ENCODE results near the gene HSPB6. TPM values are rescaled to one million over a fixed set of nuclear protein-coding genes. Genes with fewer than 3 reads are reported as not detected.

Gene HSPB6
- total and polyA plus RNA-seq, 2 experiments from 2014 or later = 14.1 to 220 TPM

GRCh38 chr19:35708391-35708790, 48.4 kb downstream of the HSPB6 start:
- TF ChIP-seq EZH2phosphoT487 (IDR thresholded peaks at IDR 0.05; ENCODE audit: insufficient read depth, low read depth) (no peak), EZH2 (IDR thresholded peaks at IDR 0.05; ENCODE audit: insufficient read depth, poor library complexity, severe bottlenecking) (no peak)
- WGBS, 2 experiments (ENCODE audit: low coverage in 1 of 2, low lambda C conversion rate in 2 of 2, missing lambda C conversion rate in 2 of 2) = 50 to 64% methylated on average over 1 of the region's 1 CpG

More at GRCh38 chr19:35708391-35708790, 48.4 kb downstream of the HSPB6 start:
- H4K20me1 ChIP-seq (ENCODE audit: insufficient read depth) = no peaks in the 10 kb centered on the region
- no peak for DNase-seq
- no peaks in the 10 kb centered on the region for H3K9me2 ChIP-seq (ENCODE audit: insufficient read depth)
- H3K9me3 ChIP-seq (ENCODE audit: low read depth) = no peaks in the 10 kb centered on the region
- H3K9ac ChIP-seq = no peak overlapping the region
- no peak overlapping the region for H2AFZ ChIP-seq
- in situ Hi-C loops (cut with MboI) = no loop called here
- no peak overlapping the region for H3K4me2 ChIP-seq (ENCODE audit: unreplicated experiment)
- H3K27me3 ChIP-seq (replicated peaks; ENCODE audit: insufficient read depth) = no peaks in the 10 kb centered on the region; the same call in 1 of the 2 replicates
- H3F3A ChIP-seq (ENCODE audit: insufficient read depth) = no peaks in the 10 kb centered on the region
- no peak overlapping the region for H3K4me3 ChIP-seq
- H3K4me1 ChIP-seq (ENCODE audit: insufficient read depth) = no peaks in the 10 kb centered on the region
- H3K36me3 ChIP-seq (ENCODE audit: low read depth) = no peaks in the 10 kb centered on the region
- no peak overlapping the region for H3K27ac ChIP-seq
- no peaks in the 10 kb centered on the region for H3K79me2 ChIP-seq (ENCODE audit: insufficient read depth)

Other genes starting within 250 kb of the HSPB6 start
- 20.0 and 25.4 TPM in 2 replicates for gene DMKN, start 243.4 kb downstream of the HSPB6 start, total RNA-seq (2014; rRNA removed; shearing (Covaris generic))
- gene DMKN, start 243.4 kb downstream of the HSPB6 start, polyA plus RNA-seq (2016; fragmentation: Nextera tagmentation; extraction: Ambion mirVana) = 30.9 and 34.5 TPM in 2 replicates
- gene SBSN, start 228.7 kb downstream of the HSPB6 start, total RNA-seq (2014; rRNA removed; shearing (Covaris generic)) = 3.2 and 4.3 TPM in 2 replicates
- gene SBSN, start 228.7 kb downstream of the HSPB6 start, polyA plus RNA-seq (2016; fragmentation: Nextera tagmentation; extraction: Ambion mirVana) = 7.9 and 8.8 TPM in 2 replicates
- gene GAPDHS, start 223.6 kb downstream of the HSPB6 start, total RNA-seq (2014; rRNA removed; shearing (Covaris generic)) = not detected in 2 replicates
- not detected in 2 replicates for gene GAPDHS, start 223.6 kb downstream of the HSPB6 start, polyA plus RNA-seq (2016; fragmentation: Nextera tagmentation; extraction: Ambion mirVana)
- gene TMEM147, start 211.4 kb downstream of the HSPB6 start, total RNA-seq (2014; rRNA removed; shearing (Covaris generic)) = 108 and 129 TPM in 2 replicates
- gene TMEM147, start 211.4 kb downstream of the HSPB6 start, polyA plus RNA-seq (2016; fragmentation: Nextera tagmentation; extraction: Ambion mirVana) = 203 and 214 TPM in 2 replicates
- gene ATP4A, start 193.4 kb downstream of the HSPB6 start, total RNA-seq (2014; rRNA removed; shearing (Covaris generic)) = not detected in 2 replicates
- not detected in 2 replicates for gene ATP4A, start 193.4 kb downstream of the HSPB6 start, polyA plus RNA-seq (2016; fragmentation: Nextera tagmentation; extraction: Ambion mirVana)
- gene PMIS2, start 170.9 kb downstream of the HSPB6 start, total RNA-seq (2014; rRNA removed; shearing (Covaris generic)) = not detected in 2 replicates
- not detected in 2 replicates for gene PMIS2, start 170.9 kb downstream of the HSPB6 start, polyA plus RNA-seq (2016; fragmentation: Nextera tagmentation; extraction: Ambion mirVana)
- 8.5 and 10.1 TPM in 2 replicates for gene HAUS5, start 144.3 kb downstream of the HSPB6 start, total RNA-seq (2014; rRNA removed; shearing (Covaris generic))
- 7.4 and 9.6 TPM in 2 replicates for gene HAUS5, start 144.3 kb downstream of the HSPB6 start, polyA plus RNA-seq (2016; fragmentation: Nextera tagmentation; extraction: Ambion mirVana)
- 57.3 and 74.7 TPM in 2 replicates for gene RBM42, start 128.0 kb downstream of the HSPB6 start, total RNA-seq (2014; rRNA removed; shearing (Covaris generic))
- gene RBM42, start 128.0 kb downstream of the HSPB6 start, polyA plus RNA-seq (2016; fragmentation: Nextera tagmentation; extraction: Ambion mirVana) = 82.5 and 86.2 TPM in 2 replicates
- not detected in 2 replicates for gene ETV2, start 115.3 kb downstream of the HSPB6 start, total RNA-seq (2014; rRNA removed; shearing (Covaris generic))
- gene ETV2, start 115.3 kb downstream of the HSPB6 start, polyA plus RNA-seq (2016; fragmentation: Nextera tagmentation; extraction: Ambion mirVana) = 0.91 and 0.93 TPM in 2 replicates
- 328 and 423 TPM in 2 replicates for gene COX6B1, start 108.7 kb downstream of the HSPB6 start, total RNA-seq (2014; rRNA removed; shearing (Covaris generic))
- gene COX6B1, start 108.7 kb downstream of the HSPB6 start, polyA plus RNA-seq (2016; fragmentation: Nextera tagmentation; extraction: Ambion mirVana) = 448 and 472 TPM in 2 replicates
- gene UPK1A, start 90.5 kb downstream of the HSPB6 start, total RNA-seq (2014; rRNA removed; shearing (Covaris generic)) = not detected in 2 replicates
- not detected in 2 replicates for gene UPK1A, start 90.5 kb downstream of the HSPB6 start, polyA plus RNA-seq (2016; fragmentation: Nextera tagmentation; extraction: Ambion mirVana)
- not detected in 2 replicates for gene ZBTB32, start 52.5 kb downstream of the HSPB6 start, total RNA-seq (2014; rRNA removed; shearing (Covaris generic))
- gene ZBTB32, start 52.5 kb downstream of the HSPB6 start, polyA plus RNA-seq (2016; fragmentation: Nextera tagmentation; extraction: Ambion mirVana) = not detected in 2 replicates
- gene KMT2B, start 39.0 kb downstream of the HSPB6 start, total RNA-seq (2014; rRNA removed; shearing (Covaris generic)) = 6.8 and 7.5 TPM in 2 replicates
- gene KMT2B, start 39.0 kb downstream of the HSPB6 start, polyA plus RNA-seq (2016; fragmentation: Nextera tagmentation; extraction: Ambion mirVana) = 4.0 and 4.1 TPM in 2 replicates
- 1.4 TPM in 1 of 2 replicates, not detected in the other for gene IGFLR1, start 14.6 kb downstream of the HSPB6 start, total RNA-seq (2014; rRNA removed; shearing (Covaris generic))
- 3.2 and 3.3 TPM in 2 replicates for gene IGFLR1, start 14.6 kb downstream of the HSPB6 start, polyA plus RNA-seq (2016; fragmentation: Nextera tagmentation; extraction: Ambion mirVana)
- gene U2AF1L4, start 11.6 kb downstream of the HSPB6 start, total RNA-seq (2014; rRNA removed; shearing (Covaris generic)) = 10.7 and 18.8 TPM in 2 replicates
- 23.1 and 25.3 TPM in 2 replicates for gene U2AF1L4, start 11.6 kb downstream of the HSPB6 start, polyA plus RNA-seq (2016; fragmentation: Nextera tagmentation; extraction: Ambion mirVana)
- gene PSENEN, start 11.4 kb downstream of the HSPB6 start, total RNA-seq (2014; rRNA removed; shearing (Covaris generic)) = 15.7 and 21.6 TPM in 2 replicates
- gene PSENEN, start 11.4 kb downstream of the HSPB6 start, polyA plus RNA-seq (2016; fragmentation: Nextera tagmentation; extraction: Ambion mirVana) = 99.7 and 108 TPM in 2 replicates
- gene LIN37, start 8.5 kb downstream of the HSPB6 start, total RNA-seq (2014; rRNA removed; shearing (Covaris generic)) = 12.0 and 12.3 TPM in 2 replicates
- 9.5 and 9.7 TPM in 2 replicates for gene LIN37, start 8.5 kb downstream of the HSPB6 start, polyA plus RNA-seq (2016; fragmentation: Nextera tagmentation; extraction: Ambion mirVana)
- gene PROSER3, start 1.1 kb upstream of the HSPB6 start, total RNA-seq (2014; rRNA removed; shearing (Covaris generic)) = 2.7 and 7.6 TPM in 2 replicates
- gene PROSER3, start 1.1 kb upstream of the HSPB6 start, polyA plus RNA-seq (2016; fragmentation: Nextera tagmentation; extraction: Ambion mirVana) = 10.9 and 12.6 TPM in 2 replicates
- gene ARHGAP33, start 18.5 kb upstream of the HSPB6 start, total RNA-seq (2014; rRNA removed; shearing (Covaris generic)) = 2.0 and 24.9 TPM in 2 replicates
- gene ARHGAP33, start 18.5 kb upstream of the HSPB6 start, polyA plus RNA-seq (2016; fragmentation: Nextera tagmentation; extraction: Ambion mirVana) = 1.1 and 1.9 TPM in 2 replicates
- not detected in 2 replicates for gene PRODH2, start 55.8 kb upstream of the HSPB6 start, total RNA-seq (2014; rRNA removed; shearing (Covaris generic))
- gene PRODH2, start 55.8 kb upstream of the HSPB6 start, polyA plus RNA-seq (2016; fragmentation: Nextera tagmentation; extraction: Ambion mirVana) = not detected in 2 replicates
- gene NPHS1, start 95.5 kb upstream of the HSPB6 start, total RNA-seq (2014; rRNA removed; shearing (Covaris generic)) = not detected in 2 replicates
- gene NPHS1, start 95.5 kb upstream of the HSPB6 start, polyA plus RNA-seq (2016; fragmentation: Nextera tagmentation; extraction: Ambion mirVana) = not detected in 2 replicates
- gene KIRREL2, start 99.9 kb upstream of the HSPB6 start, total RNA-seq (2014; rRNA removed; shearing (Covaris generic)) = not detected in 2 replicates
- gene KIRREL2, start 99.9 kb upstream of the HSPB6 start, polyA plus RNA-seq (2016; fragmentation: Nextera tagmentation; extraction: Ambion mirVana) = not detected in 2 replicates
- 10.6 and 20.4 TPM in 2 replicates for gene APLP1, start 111.5 kb upstream of the HSPB6 start, total RNA-seq (2014; rRNA removed; shearing (Covaris generic))
- 16.7 and 16.8 TPM in 2 replicates for gene APLP1, start 111.5 kb upstream of the HSPB6 start, polyA plus RNA-seq (2016; fragmentation: Nextera tagmentation; extraction: Ambion mirVana)
- 5.0 and 7.6 TPM in 2 replicates for gene NFKBID, start 143.5 kb upstream of the HSPB6 start, total RNA-seq (2014; rRNA removed; shearing (Covaris generic))
- gene NFKBID, start 143.5 kb upstream of the HSPB6 start, polyA plus RNA-seq (2016; fragmentation: Nextera tagmentation; extraction: Ambion mirVana) = 3.9 and 7.1 TPM in 2 replicates
- gene HCST, start 145.5 kb upstream of the HSPB6 start, total RNA-seq (2014; rRNA removed; shearing (Covaris generic)) = not detected in 2 replicates
- 9.1 and 11.3 TPM in 2 replicates for gene HCST, start 145.5 kb upstream of the HSPB6 start, polyA plus RNA-seq (2016; fragmentation: Nextera tagmentation; extraction: Ambion mirVana)
- not detected in 2 replicates for gene TYROBP, start 151.3 kb upstream of the HSPB6 start, total RNA-seq (2014; rRNA removed; shearing (Covaris generic))
- gene TYROBP, start 151.3 kb upstream of the HSPB6 start, polyA plus RNA-seq (2016; fragmentation: Nextera tagmentation; extraction: Ambion mirVana) = not detected in 2 replicates
- gene LRFN3, start 179.3 kb upstream of the HSPB6 start, total RNA-seq (2014; rRNA removed; shearing (Covaris generic)) = 5.3 and 9.4 TPM in 2 replicates
- 7.1 and 7.5 TPM in 2 replicates for gene LRFN3, start 179.3 kb upstream of the HSPB6 start, polyA plus RNA-seq (2016; fragmentation: Nextera tagmentation; extraction: Ambion mirVana)
- gene SDHAF1, start 238.2 kb upstream of the HSPB6 start, total RNA-seq (2014; rRNA removed; shearing (Covaris generic)) = 38.3 and 49.7 TPM in 2 replicates
- gene SDHAF1, start 238.2 kb upstream of the HSPB6 start, polyA plus RNA-seq (2016; fragmentation: Nextera tagmentation; extraction: Ambion mirVana) = 17.2 and 20.3 TPM in 2 replicates

Measured in GM23248 (cell line).